Measurements from ENCODE around the gene RNF19B. TPM values are rescaled to one million over a fixed set of nuclear protein-coding genes. Genes with fewer than 3 reads are reported as not detected.

RNF19B gene
- total RNA-seq, 1 donor from 2014 or later: 18.7 TPM

DNA sequence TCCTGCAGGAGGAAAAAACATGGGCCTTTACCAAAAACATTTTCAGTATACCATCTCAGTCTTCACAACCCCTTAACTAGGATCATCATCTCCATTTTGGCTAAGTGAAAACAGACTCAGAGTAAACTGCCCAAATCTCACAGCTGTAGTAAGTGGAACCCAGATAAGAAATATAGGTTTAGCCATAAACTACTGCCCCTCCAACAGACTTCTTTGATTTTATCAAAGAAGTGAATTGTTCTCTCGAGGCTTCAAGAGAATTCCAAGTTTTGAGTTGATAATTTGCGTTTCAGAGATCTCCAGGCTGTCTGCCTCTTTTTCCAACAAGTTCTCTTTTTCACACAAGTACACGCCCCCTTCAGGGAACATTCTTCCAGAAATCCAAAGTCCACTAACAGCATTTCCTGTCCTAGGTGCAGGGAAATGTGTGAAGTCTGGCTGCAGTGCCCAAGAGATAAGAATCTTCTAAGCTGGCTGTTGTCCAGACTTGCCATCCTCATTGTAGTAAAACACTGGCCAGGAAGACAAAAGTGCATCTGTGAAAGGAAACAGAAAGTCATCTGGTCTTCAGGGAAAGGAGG is 30.8 kb downstream of the RNF19B start:
- no peak for DNase-seq
- TF ChIP-seq, protein P1, sequence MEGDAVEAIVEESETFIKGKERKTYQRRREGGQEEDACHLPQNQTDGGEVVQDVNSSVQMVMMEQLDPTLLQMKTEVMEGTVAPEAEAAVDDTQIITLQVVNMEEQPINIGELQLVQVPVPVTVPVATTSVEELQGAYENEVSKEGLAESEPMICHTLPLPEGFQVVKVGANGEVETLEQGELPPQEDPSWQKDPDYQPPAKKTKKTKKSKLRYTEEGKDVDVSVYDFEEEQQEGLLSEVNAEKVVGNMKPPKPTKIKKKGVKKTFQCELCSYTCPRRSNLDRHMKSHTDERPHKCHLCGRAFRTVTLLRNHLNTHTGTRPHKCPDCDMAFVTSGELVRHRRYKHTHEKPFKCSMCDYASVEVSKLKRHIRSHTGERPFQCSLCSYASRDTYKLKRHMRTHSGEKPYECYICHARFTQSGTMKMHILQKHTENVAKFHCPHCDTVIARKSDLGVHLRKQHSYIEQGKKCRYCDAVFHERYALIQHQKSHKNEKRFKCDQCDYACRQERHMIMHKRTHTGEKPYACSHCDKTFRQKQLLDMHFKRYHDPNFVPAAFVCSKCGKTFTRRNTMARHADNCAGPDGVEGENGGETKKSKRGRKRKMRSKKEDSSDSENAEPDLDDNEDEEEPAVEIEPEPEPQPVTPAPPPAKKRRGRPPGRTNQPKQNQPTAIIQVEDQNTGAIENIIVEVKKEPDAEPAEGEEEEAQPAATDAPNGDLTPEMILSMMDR (IDR thresholded peaks at IDR 0.05; ENCODE audit: partially characterized antibody, unreplicated experiment): no peak
- no peak overlapping the region for H3K27ac Mint-ChIP-seq (ENCODE audit: unreplicated experiment)
- H3K4me3 Mint-ChIP-seq (ENCODE audit: unreplicated experiment): no peak overlapping the region
- no peaks in the 10 kb centered on the region for H3K9me3 Mint-ChIP-seq (ENCODE audit: unreplicated experiment)
- peaks cover 2% of the 10 kb centered on the region for H3K27me3 Mint-ChIP-seq (ENCODE audit: unreplicated experiment)
- peaks cover 8% of the 10 kb centered on the region for H3K36me3 Mint-ChIP-seq (ENCODE audit: unreplicated experiment)
- no peaks in the 10 kb centered on the region for H3K4me1 Mint-ChIP-seq (ENCODE audit: low read depth, unreplicated experiment)

DNA sequence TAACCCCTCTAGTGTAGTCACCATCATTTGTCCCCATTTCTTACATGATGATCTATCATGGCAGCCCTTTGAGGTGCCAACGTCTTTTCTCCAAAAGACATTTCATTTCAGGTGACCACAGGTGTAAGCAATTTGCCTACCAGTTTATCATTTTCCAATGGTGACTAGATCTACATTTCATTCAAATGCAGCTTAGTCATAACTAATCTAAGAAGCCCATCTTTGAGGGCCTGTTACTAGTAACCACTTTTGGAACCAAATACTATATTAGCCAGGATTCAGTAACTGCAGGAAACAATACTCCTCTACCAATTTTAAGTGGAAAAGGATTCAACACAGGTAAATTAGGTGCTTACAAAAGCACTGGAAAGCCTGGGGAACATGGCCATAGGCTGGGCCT is 32.8 kb downstream of the RNF19B start:
- TF ChIP-seq, protein P1 (IDR thresholded peaks at IDR 0.05; ENCODE audit: partially characterized antibody, unreplicated experiment): no peak
- no peaks in the 10 kb centered on the region for H3K4me1 Mint-ChIP-seq (ENCODE audit: low read depth, unreplicated experiment)

DNA sequence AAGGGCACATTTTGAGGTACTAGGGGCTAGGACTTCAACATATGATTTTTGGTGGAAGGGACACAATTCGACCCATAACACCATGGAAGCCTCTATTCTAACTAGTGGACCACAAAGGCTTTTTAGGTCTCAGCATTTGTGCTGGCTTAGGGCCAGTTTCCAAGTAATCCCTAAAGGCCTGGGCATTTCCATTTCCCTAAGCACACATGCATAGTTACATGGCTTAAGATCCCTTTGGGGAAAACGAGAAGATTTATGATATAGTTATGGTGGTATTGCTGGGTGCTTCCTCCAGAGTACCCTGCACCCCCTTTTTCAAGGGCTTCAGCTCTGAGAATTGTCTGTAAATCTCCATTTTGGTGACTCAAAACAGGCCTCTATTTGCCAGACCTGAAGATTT is 35.2 kb downstream of the RNF19B start:
- peaks cover 4% of the 10 kb centered on the region for H3K9me3 Mint-ChIP-seq (ENCODE audit: unreplicated experiment)
- H3K27ac Mint-ChIP-seq (ENCODE audit: unreplicated experiment): no peak overlapping the region
- no peaks in the 10 kb centered on the region for H3K36me3 Mint-ChIP-seq (ENCODE audit: unreplicated experiment)
- no peak for DNase-seq
- H3K27me3 Mint-ChIP-seq (ENCODE audit: unreplicated experiment): peaks cover 14% of the 10 kb centered on the region
- H3K4me1 Mint-ChIP-seq (ENCODE audit: low read depth, unreplicated experiment): peaks cover 7% of the 10 kb centered on the region
- no peak overlapping the region for H3K4me3 Mint-ChIP-seq (ENCODE audit: unreplicated experiment)
- TF ChIP-seq, protein P1 (IDR thresholded peaks at IDR 0.05; ENCODE audit: partially characterized antibody, unreplicated experiment): no peak

More for the DNA sequence above, 32.8 kb downstream of the RNF19B start:
- H3K27me3 Mint-ChIP-seq (ENCODE audit: unreplicated experiment): peaks cover 6% of the 10 kb centered on the region
- no peak overlapping the region for H3K27ac Mint-ChIP-seq (ENCODE audit: unreplicated experiment)
- H3K9me3 Mint-ChIP-seq (ENCODE audit: unreplicated experiment): peaks cover 2% of the 10 kb centered on the region
- no peak for DNase-seq
- H3K36me3 Mint-ChIP-seq (ENCODE audit: unreplicated experiment): no peaks in the 10 kb centered on the region
- H3K4me3 Mint-ChIP-seq (ENCODE audit: unreplicated experiment): no peak overlapping the region

DNA sequence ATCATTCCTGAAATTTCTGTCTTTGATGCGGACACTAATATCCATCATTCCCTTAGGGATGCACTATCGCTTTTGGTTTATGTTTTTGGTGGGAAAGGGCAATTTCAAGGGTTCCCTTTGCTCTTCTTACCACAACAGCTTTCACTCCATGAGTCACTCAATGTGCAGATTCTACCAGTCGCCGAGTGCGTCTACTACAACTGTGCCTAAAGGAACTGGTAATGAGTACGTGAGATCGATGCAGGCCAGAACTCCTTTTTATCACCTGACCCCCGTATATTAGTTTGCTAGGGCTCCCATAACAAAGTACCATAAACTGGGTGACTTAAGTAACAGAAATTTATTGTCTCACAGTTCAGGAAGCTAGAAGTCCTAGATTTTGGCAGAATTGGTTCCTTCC is 35.9 kb downstream of the RNF19B start:
- no peak for DNase-seq
- peaks cover 7% of the 10 kb centered on the region for H3K4me1 Mint-ChIP-seq (ENCODE audit: low read depth, unreplicated experiment)
- H3K27ac Mint-ChIP-seq (ENCODE audit: unreplicated experiment): no peak overlapping the region
- H3K36me3 Mint-ChIP-seq (ENCODE audit: unreplicated experiment): no peaks in the 10 kb centered on the region
- peaks cover 4% of the 10 kb centered on the region for H3K9me3 Mint-ChIP-seq (ENCODE audit: unreplicated experiment)
- TF ChIP-seq, protein P1 (IDR thresholded peaks at IDR 0.05; ENCODE audit: partially characterized antibody, unreplicated experiment): no peak
- H3K27me3 Mint-ChIP-seq (ENCODE audit: unreplicated experiment): peaks cover 16% of the 10 kb centered on the region
- no peak overlapping the region for H3K4me3 Mint-ChIP-seq (ENCODE audit: unreplicated experiment)

DNA sequence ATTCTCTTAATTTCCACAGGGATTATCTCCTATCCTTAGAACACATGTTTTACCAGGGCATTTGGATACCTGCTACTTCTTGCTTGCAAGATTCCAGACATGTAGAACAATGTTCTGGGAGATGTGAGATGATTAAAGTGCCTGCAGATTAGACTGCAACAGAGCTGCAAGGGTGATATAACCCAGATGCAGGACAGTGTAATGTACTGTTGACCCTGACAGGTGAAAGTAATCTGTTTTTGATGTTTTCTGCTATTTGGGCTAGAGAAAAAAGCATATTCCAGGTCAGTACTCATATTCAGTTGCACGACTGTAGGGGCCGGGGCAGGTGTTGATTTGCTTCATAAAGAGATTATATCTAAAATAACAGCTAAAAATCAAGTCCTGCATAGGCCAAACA is 36.3 kb downstream of the RNF19B start:
- Mint-ChIP-seq H3K27me3 (ENCODE audit: unreplicated experiment) (peaks cover 17% of the 10 kb centered on the region), H3K36me3 (ENCODE audit: unreplicated experiment) (no peaks in the 10 kb centered on the region), H3K27ac (ENCODE audit: unreplicated experiment) (no peak overlapping the region), H3K9me3 (ENCODE audit: unreplicated experiment) (peaks cover 4% of the 10 kb centered on the region), H3K4me3 (ENCODE audit: unreplicated experiment) (no peak overlapping the region), H3K4me1 (ENCODE audit: low read depth, unreplicated experiment) (peaks cover 7% of the 10 kb centered on the region)
- TF ChIP-seq, protein P1 (IDR thresholded peaks at IDR 0.05; ENCODE audit: partially characterized antibody, unreplicated experiment): no peak
- DNase-seq: no peak

Data from glutamatergic neuron (in vitro differentiated cells).